H1 (cell line): ENCODE measurements around the gene SENP1. TPM values are rescaled to one million over a fixed set of nuclear protein-coding genes. Genes with fewer than 3 reads are reported as not detected.

ENCODE experiments used
- CHD1 ChIP-seq: IDR thresholded peaks from 2 replicates; pipeline ENCODE4 v1.6.1; 2012; ENCODE audit warnings: low read depth, low read length, improper control_type of control experiment
- ZNF274 ChIP-seq: IDR thresholded peaks from 2 replicates; pipeline ENCODE4 v1.7.0; 2012; ENCODE audit warnings: low read length, borderline replicate concordance; ENCODE audit errors: extremely low read depth
- polyA plus RNA-seq, 7 experiments: library from polyadenylated mRNA; depleted of rRNA in 3 of 7; stranded (reverse) in 5 of 7; unstranded in 2 of 7; fragments of >200 nt in 5 of 7; fragments of 200-250 nt in 2 of 7; gene quantifications; 1 replicate in 5 of 7; 2 replicates in 1 of 7; 4 replicates in 1 of 7; pipeline versions ENCODE4 v1.2.1 to v1.2.3, GENCODE V29; 2011 to 2013; ENCODE audit warnings: missing spikeins in 2 of 7, mixed read lengths in 2 of 7
- total RNA-seq: library from RNA; stranded (reverse); fragmentation: NEBNext Ultra II Directional; extraction: Animal tissue kit (Norgen Biotek cat#: 25700); gene quantifications from 2 replicates; pipeline ENCODE4 v1.2.1, GENCODE V29; 2021

The SENP1 gene
- total and polyA plus RNA-seq, 2 of the 8 experiments (the other 6 are each of a cell fraction or from before 2014, with no cell fraction given), result 14.2 to 31.5 TPM

GRCh38 chr12:48043771-48044170 lies 62.1 kb downstream of the SENP1 start (continued):
- no peak for TF ChIP-seq ZNF274
- TF ChIP-seq CHD1, result no peak
